Karpas-422 (cell line): ENCODE measurements around the gene TM2D3. TPM values are rescaled to one million over a fixed set of nuclear protein-coding genes. Genes with fewer than 3 reads are reported as not detected.

ENCODE experiments used
- DNase-seq: peaks from one replicate; pipeline ENCODE4 v3.0.0-alpha.2; 2015
- H2AFZ ChIP-seq: fragments of 200-600 bp; sonication (generic); 2 replicates; pipeline ENCODE4 v1.6.1; 2014; ENCODE audit warnings: antibody characterized with exemption, low read length, mixed read lengths
- H3K27ac ChIP-seq: fragments of 200-600 bp; sonication (generic); 2 replicates; pipeline ENCODE4 v1.5.1; 2014; ENCODE audit warnings: mild to moderate bottlenecking, low read length, moderate library complexity
- H3K27me3 ChIP-seq: fragments of 200-600 bp; sonication (generic); 2 replicates; pipeline ENCODE4 v1.6.1; 2014; ENCODE audit warnings: low read length, mixed read lengths
- H3K36me3 ChIP-seq: fragments of 200-600 bp; sonication (generic); 2 replicates; pipeline ENCODE4 v1.6.1; 2014; ENCODE audit warnings: low read length, mixed read lengths; ENCODE audit not compliant: insufficient read depth
- H3K4me1 ChIP-seq: fragments of 200-600 bp; sonication (generic); 2 replicates; pipeline ENCODE4 v1.6.1; 2014; ENCODE audit warnings: mild to moderate bottlenecking, low read length, mixed read lengths
- H3K4me2 ChIP-seq: fragments of 200-600 bp; sonication (generic); 2 replicates; pipeline ENCODE4 v1.6.1; 2014; ENCODE audit warnings: low read length, low read depth, mild to moderate bottlenecking; ENCODE audit not compliant: poor library complexity, severe bottlenecking
- H3K4me3 ChIP-seq: fragments of 200-600 bp; sonication (generic); 2 replicates; pipeline ENCODE4 v1.5.1; 2014; ENCODE audit warnings: mild to moderate bottlenecking, antibody characterized with exemption, low read length, mixed read lengths
- H3K79me2 ChIP-seq: fragments of 200-600 bp; sonication (generic); 2 replicates; pipeline ENCODE4 v1.6.1; 2014; ENCODE audit warnings: mild to moderate bottlenecking, low read length, mixed read lengths
- H3K9ac ChIP-seq: fragments of 200-600 bp; sonication (generic); 2 replicates; pipeline ENCODE4 v1.6.0; 2014; ENCODE audit warnings: low read length
- H3K9me2 ChIP-seq: fragments of 200-600 bp; sonication (generic), shearing (Covaris generic); replicated peaks from 2 replicates; pipeline ENCODE4 v1.6.0; 2014; ENCODE audit warnings: mild to moderate bottlenecking, low read length, moderate library complexity; ENCODE audit not compliant: insufficient read depth
- H3K9me3 ChIP-seq: fragments of 300-700, 200-600 bp; sonication (generic); 2 replicates; pipeline ENCODE4 v1.6.1; 2014; ENCODE audit warnings: low read length, mixed read lengths
- H4K20me1 ChIP-seq: fragments of 200-600 bp; sonication (generic); 2 replicates; pipeline ENCODE4 v1.6.1; 2014; ENCODE audit warnings: mild to moderate bottlenecking, antibody characterized with exemption, low read length, low read depth; ENCODE audit not compliant: insufficient read depth
- total RNA-seq: library from RNA; depleted of rRNA; stranded (reverse); fragments of >200 nt; shearing (Covaris generic); gene quantifications from 2 replicates; pipeline ENCODE4 v1.2.3, GENCODE V29; 2014; ENCODE audit warnings: low replicate concordance; rRNA removed

TM2D3 gene
- 22.7 and 42.2 TPM in 2 replicates for total RNA-seq

DNA sequence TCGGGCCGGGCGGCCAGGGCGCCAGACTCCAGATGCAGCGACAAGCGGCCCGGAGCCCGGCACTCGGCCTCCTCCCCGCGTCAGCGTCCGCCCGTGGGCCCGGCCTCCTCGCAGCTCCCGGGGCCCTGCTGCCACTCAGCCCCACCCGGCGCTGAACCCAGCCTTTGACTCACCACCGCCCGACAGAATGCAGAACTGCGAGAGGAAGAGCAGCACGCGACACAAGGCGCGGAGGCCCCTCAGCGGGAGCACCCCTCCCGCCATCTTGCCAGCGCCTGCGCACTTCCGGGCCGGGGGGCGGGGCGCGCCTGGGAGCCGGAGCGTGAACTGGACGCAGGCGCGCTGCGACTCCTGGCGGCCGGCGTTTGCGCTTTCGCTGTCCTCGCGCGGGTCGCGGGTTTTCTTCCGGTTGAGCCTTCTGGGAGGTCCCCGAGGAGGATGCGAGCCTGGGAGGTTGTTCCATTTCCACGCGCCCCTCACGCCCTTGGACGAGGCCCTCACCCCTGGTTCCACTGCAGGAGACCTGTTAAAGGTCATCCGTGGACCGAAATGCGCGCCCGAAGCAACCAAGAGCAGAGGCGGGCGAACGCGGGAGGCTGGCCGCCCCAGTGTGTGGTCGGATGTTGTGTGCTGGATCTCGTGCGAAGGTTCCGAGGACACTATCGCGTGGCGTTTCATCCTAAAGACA lies at the start of gene TM2D3:
TM2D3 (minus strand) TSS at position 284 of the 688 bp plus-strand sequence; CDS start at position 264, 20 bp downstream.
- Histone ChIP-seq H3K9me2 (no peaks in the 10 kb centered on the region), H3K27ac (peak within 1 kb of the TSS; percentile 81), H3K4me3 (peak within 1 kb of the TSS; percentile 85), H3K27me3 (no peaks in the 10 kb centered on the region), H2AFZ (peak within 1 kb of the TSS; percentile 44; the same call in 1 of the 2 replicates), H3K79me2 (peaks cover 55% of the 10 kb centered on the region), H4K20me1 (0 out of 2 replicates have a peak, but pooled peaks cover 4% of the 10 kb centered on the region), H3K4me2 (peak within 1 kb of the TSS; percentile 91), H3K9me3 (no peaks in the 10 kb centered on the region), H3K4me1 (peaks cover 46% of the 10 kb centered on the region), H3K36me3 (peaks cover 27% of the 10 kb centered on the region), H3K9ac (peak within 1 kb of the TSS; percentile 85)
- DNase-seq = peak; percentile 98

DNA sequence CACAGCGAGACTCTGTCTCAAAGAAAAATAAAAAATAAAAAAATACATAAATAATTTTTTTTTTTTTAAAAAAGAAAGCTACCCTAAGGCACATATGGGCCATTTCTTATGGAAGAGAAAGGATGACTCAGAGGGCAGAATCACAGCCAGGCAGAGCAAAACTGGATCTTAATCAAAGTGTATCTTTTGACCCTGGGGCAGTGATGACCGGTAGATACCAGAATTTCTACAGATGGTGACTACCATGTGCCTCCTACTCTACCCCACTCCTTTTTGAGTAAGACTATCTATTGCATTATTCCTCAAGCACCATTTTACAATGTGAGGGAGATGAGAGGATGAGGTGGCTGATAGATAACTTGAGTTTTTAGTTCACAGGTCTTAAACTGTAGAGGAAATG lies 46.1 kb upstream of the TM2D3 start:
- no peak for DNase-seq
- Histone ChIP-seq H3K9ac (no peak overlapping the region), H3K27ac (no peak overlapping the region), H3K4me3 (no peak overlapping the region), H2AFZ (no peak overlapping the region), H3K27me3 (no peaks in the 10 kb centered on the region), H4K20me1 (no peaks in the 10 kb centered on the region), H3K9me3 (no peaks in the 10 kb centered on the region), H3K4me1 (no peaks in the 10 kb centered on the region), H3K79me2 (no peaks in the 10 kb centered on the region), H3K9me2 (no peaks in the 10 kb centered on the region), H3K36me3 (peaks cover 9% of the 10 kb centered on the region; the same call in 1 of the 2 replicates), H3K4me2 (no peak overlapping the region)

DNA sequence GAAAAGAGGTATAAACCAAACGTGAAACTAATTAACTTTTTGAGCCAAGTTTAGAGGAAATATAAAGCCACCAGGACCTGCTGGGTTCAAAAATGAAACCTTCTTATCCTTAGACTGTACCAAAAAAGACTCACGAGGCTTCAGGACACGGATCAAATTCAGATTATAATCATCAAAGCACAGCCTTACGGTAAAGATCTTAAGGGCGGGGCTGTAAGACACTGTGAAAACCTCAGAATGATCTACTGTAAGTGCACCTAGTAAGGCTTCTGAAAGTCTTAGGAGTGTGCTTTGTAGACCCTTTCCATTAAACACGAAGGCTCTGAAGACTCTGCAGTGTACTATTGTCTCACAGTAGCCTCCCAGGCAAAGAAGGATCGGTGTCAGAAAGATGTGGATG lies 45.3 kb upstream of the TM2D3 start:
- Histone ChIP-seq H3K36me3 (peaks cover 9% of the 10 kb centered on the region; the same call in 1 of the 2 replicates), H3K79me2 (no peaks in the 10 kb centered on the region), H4K20me1 (no peaks in the 10 kb centered on the region), H3K4me3 (no peak overlapping the region), H3K9me2 (no peaks in the 10 kb centered on the region), H3K27ac (no peak overlapping the region), H3K27me3 (no peaks in the 10 kb centered on the region), H3K9me3 (no peaks in the 10 kb centered on the region), H3K4me2 (no peak overlapping the region), H3K4me1 (no peaks in the 10 kb centered on the region), H3K9ac (no peak overlapping the region), H2AFZ (no peak overlapping the region)
- no peak for DNase-seq

DNA sequence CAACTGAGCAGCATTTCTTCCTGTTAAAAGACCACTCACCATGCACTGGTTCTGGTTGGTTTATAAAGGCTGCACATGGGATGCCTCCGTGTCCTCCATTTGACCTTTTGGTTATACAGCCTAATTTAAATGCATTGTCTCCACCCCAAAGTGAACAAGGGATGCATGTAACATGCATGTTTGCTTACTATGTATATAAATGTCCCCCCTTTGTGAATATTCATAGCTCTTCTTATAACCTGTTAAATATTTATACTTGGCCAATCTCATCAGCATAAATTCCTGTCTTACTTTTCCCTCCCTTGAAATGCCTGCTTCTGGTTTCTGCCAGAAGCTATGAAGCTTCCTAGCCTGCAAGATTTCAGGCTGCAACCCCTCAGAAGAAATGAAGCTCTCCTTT lies 44.6 kb upstream of the TM2D3 start:
- Histone ChIP-seq H3K27ac (no peak overlapping the region), H3K4me3 (no peak overlapping the region), H3K36me3 (peaks cover 9% of the 10 kb centered on the region; the same call in 1 of the 2 replicates), H3K27me3 (no peaks in the 10 kb centered on the region), H2AFZ (no peak overlapping the region), H3K9me2 (no peaks in the 10 kb centered on the region), H3K9me3 (no peaks in the 10 kb centered on the region), H3K9ac (no peak overlapping the region), H3K79me2 (no peaks in the 10 kb centered on the region), H3K4me1 (no peaks in the 10 kb centered on the region), H3K4me2 (no peak overlapping the region), H4K20me1 (no peaks in the 10 kb centered on the region)
- DNase-seq = no peak

DNA sequence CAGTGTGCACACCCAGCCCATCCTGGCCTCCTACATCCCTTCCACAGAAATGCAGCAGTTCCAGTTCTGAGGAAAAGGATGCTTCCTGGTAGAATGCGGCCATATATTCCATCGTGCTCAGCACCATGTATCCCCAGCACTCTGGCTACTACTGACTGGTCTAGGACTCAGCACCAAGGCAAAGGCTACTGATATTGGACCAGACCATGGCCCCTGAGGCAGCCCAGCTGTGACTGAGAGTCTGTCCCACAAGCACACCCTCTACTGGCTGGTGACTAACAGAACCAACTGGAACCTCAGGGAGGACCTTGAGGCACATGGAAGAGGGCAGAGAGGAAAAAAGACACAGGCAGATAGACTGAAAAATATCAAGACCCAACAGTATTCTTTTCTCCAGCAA lies 42.1 kb upstream of the TM2D3 start:
- no peak overlapping the region for H3K4me3 ChIP-seq
- H3K79me2 ChIP-seq = no peaks in the 10 kb centered on the region
- H3K36me3 ChIP-seq = no peaks in the 10 kb centered on the region
- H3K27ac ChIP-seq = no peak overlapping the region
- no peak overlapping the region for H2AFZ ChIP-seq
- H3K9me2 ChIP-seq = no peaks in the 10 kb centered on the region
- H3K9ac ChIP-seq = no peak overlapping the region
- H3K4me1 ChIP-seq = no peaks in the 10 kb centered on the region
- H3K4me2 ChIP-seq = no peak overlapping the region
- no peaks in the 10 kb centered on the region for H4K20me1 ChIP-seq
- DNase-seq = no peak
- H3K27me3 ChIP-seq = no peaks in the 10 kb centered on the region
- H3K9me3 ChIP-seq = no peaks in the 10 kb centered on the region

- H3K4me2 ChIP-seq = no peak overlapping the region
- H4K20me1 ChIP-seq = no peaks in the 10 kb centered on the region
- no peak overlapping the region for H3K9ac ChIP-seq
- H3K9me3 ChIP-seq = no peaks in the 10 kb centered on the region
- no peaks in the 10 kb centered on the region for H3K9me2 ChIP-seq
- no peaks in the 10 kb centered on the region for H3K27me3 ChIP-seq
- no peak for DNase-seq
- no peak overlapping the region for H3K27ac ChIP-seq
- no peaks in the 10 kb centered on the region for H3K36me3 ChIP-seq
- no peak overlapping the region for H3K4me3 ChIP-seq
- no peaks in the 10 kb centered on the region for H3K4me1 ChIP-seq
- H3K79me2 ChIP-seq = no peaks in the 10 kb centered on the region
- no peak overlapping the region for H2AFZ ChIP-seq
Observed at GRCh38 chr15:101692801-101693598, 40.8 kb upstream of the TM2D3 start.

- no peak overlapping the region for H3K4me3 ChIP-seq
- H3K27ac ChIP-seq = no peak overlapping the region
- H3K79me2 ChIP-seq = no peaks in the 10 kb centered on the region
- H3K9me2 ChIP-seq = no peaks in the 10 kb centered on the region
- H3K27me3 ChIP-seq = no peaks in the 10 kb centered on the region
- H4K20me1 ChIP-seq = no peaks in the 10 kb centered on the region
- no peak overlapping the region for H3K9ac ChIP-seq
- no peaks in the 10 kb centered on the region for H3K4me1 ChIP-seq
- no peak overlapping the region for H3K4me2 ChIP-seq
- H2AFZ ChIP-seq = no peak overlapping the region
- no peaks in the 10 kb centered on the region for H3K36me3 ChIP-seq
- no peak for DNase-seq
- H3K9me3 ChIP-seq = no peaks in the 10 kb centered on the region
Observed at GRCh38 chr15:101689901-101690300, 37.7 kb upstream of the TM2D3 start.

- Histone ChIP-seq H3K9me2 (no peaks in the 10 kb centered on the region), H3K79me2 (no peaks in the 10 kb centered on the region), H4K20me1 (no peaks in the 10 kb centered on the region), H3K36me3 (peaks cover 3% of the 10 kb centered on the region; the same call in 1 of the 2 replicates), H2AFZ (no peak overlapping the region), H3K27me3 (no peaks in the 10 kb centered on the region), H3K4me1 (no peaks in the 10 kb centered on the region), H3K9me3 (no peaks in the 10 kb centered on the region), H3K9ac (no peak overlapping the region), H3K4me3 (no peak overlapping the region), H3K4me2 (no peak overlapping the region), H3K27ac (no peak overlapping the region)
- peak; percentile 32 for DNase-seq
Observed at GRCh38 chr15:101686718-101687117, 34.5 kb upstream of the TM2D3 start.
